Activated naive CD4-positive, alpha-beta T cell treated with anti-CD3 and anti-CD28 coated beads, Interleukin-2, amount 50 U/mL, for 16 hours (primary cell): Measurements from ENCODE around the gene MBNL2.

Experiments
- DNase-seq: peaks from one replicate; pipeline ENCODE4 v3.0.0-alpha.2; 2020

Gene MBNL2

DNA sequence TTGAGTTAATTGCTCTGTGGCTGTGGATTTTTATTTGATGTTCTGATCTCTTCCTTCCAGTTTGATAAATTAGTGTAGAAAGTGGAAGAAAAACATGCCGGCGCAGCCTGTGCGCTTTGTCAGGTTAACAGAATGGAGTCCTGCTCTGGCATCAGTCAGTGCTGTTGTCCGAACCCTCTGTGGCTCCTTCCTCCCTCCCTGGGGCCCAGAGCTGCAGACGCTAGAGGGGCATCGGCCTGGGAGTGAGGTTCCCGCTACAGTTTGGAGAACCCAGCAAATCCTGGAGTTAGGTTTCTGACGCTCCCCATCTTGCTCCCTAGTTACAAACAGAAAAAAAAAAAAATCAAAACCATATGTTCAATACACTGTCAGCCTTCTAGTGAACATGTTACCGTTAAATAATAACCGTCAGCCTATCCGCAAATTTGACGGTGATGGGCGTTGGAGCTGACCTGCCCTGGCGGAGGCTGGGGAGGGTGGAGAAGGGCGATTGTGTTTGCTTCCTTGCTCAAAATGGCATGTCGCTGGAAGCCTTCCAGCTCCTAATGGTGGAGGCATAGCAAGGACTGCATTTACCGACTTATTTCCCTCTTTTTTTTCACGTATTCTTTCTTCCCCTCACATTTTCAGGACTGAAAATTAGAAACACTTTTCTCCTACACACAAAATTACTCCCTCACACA is 13.6 kb downstream of the MBNL2 start:
- no peak for DNase-seq

DNA sequence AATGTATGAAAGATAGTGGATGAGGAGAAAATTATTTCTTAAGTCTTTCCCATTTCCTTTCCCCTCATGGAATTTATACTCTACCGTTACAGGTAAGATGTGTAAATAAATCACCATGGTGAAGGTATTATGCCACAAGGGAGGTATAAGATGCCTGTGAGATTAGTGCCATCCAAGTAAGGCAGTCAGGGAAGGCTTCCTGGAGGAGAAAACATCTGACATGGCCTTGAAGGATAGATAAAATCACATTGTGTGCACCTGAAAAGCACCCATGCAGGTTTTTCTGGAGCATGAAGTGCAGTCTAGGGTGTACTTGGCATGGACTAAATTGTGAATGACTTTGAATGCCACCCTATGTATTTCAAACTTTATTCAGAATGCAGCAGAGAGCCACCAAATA is 15.3 kb downstream of the MBNL2 start:
- no peak for DNase-seq

DNA sequence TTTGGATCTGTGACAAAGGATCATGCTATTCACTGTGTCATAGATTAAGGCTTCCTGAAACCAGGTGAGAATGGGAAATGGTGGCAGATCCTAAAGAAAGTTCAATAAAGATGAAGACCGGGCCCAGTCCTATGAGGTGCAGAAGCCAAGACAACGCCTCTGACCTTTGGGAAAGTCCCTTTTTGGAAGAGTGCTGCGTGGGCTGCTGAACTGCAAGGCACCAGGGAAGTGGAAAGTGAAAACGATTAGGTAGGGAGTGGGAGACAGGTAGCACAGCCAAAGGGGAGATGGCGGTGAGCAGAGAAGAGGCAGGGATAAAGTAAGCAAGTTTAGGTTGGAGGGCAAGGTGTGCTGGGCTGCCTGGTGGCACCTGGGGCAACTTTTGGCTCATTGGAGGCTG is 16.3 kb downstream of the MBNL2 start:
- DNase-seq = no peak

DNA sequence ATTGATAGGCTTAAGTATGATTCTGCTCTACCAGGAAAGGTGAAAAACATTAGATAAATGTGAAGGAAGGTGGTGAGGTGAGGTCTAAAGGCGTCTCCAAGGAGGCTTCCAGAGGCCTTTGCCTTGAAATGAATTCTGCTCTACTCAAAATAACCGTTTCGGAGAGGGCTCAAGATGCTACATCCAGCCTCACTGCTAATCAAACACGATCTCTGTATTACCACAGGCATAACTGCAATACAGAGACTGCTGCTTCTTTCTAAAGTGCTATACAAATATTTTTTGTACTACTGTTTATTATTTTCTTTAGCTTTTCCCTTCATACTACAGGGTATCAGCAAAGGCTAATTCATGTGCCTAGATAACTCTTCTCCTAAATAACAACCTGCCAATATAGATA is 16.8 kb downstream of the MBNL2 start:
- DNase-seq = no peak

DNA sequence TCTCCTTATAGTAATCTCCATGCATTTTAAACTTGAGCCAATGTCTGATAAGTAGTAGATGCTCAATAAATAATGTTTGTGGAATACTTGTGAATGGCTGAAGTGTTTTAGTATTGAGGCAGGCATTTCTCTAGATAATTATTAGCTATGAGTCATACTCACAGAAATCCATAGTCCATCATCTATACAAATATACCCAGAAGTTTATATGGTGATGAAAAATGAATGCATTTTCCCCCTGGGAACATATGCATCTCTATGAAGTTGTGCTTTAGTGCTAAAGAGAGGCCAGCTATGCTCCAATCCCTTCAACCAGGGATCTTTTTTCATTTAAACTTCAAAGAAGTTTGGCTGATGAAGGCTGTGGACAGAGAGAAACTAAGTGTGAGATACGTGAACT is 17.2 kb downstream of the MBNL2 start:
- DNase-seq = no peak

DNA sequence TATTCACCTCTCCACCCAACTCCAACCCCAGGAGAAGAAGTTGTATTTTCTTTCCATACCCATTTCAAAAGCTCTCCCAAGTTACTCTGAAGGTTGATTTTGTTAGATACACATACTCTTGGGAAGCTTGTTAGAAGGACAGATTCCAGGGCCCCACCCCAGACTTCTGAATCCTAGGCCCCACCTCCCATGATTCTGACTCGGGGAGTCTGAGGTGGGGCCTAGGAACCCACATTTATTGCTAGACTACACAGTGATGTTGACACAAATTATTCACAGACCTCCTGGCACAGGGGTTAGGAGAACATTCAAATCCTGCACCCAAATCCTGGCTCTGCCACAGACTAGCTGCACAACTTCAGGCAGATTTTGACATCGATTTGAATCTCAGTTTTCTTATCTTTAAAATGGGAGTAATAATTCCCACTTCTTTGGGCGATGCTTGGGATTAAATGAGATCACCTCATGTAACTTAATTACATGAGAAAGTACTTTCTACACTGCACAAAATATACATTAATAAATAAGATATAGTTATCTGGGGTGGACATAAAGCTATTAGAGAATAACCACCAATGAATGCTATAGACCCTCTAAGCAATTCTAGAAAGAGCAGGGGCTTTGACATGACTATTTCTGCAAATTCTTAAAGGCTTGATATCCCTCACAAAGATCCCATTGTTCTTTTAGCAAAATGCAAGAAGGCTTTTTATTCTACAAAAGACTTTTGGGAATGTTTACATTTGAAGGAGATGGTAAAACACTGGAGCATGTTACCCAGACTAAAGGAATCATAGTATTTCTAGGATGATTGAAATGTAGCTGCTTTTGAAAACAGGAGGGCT is 18.0 kb downstream of the MBNL2 start:
- DNase-seq = no peak

DNA sequence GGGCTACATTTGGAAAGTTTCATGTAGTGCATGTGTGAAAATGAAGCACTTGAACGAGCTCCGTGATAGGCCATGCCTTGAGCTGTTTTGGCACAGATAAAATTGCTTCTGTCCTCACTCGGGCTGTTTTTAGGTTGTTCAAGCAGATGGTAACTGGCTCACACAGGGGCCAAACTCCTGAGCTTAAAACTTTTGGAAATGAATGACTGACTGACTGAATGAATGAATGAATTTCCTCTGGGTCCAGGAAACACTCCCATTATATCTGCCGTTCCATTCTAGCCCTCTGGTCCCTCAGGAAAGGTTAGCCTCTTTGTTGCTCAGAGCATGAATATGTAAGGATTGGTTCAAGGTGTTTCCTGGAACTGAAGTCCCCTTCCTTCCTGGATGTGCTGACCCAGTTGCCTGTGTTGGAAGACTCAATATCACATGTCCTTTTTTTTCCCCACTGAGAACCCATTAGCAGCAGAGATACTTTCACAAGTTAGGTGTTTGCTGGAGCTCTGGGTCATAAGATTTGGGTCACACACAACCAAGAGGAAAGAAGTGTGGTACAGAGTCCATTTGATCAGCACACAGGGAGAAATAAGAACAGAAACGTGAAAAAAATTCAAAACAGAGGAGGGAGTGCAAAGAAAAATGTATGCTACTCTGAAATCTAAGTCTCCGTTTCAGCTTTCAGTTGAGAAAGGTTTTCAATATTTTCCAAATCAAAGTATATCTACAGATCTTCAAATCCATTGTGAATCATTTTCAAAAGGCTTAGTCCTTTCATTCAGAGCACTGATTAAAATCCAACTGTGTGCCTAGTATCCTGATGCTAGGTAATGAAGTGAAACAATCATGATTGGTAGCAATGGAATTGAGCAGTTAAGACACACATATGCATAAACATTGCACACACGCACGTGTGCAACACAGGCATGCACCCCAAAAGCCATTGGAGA is 18.9 kb downstream of the MBNL2 start:
- DNase-seq = no peak

DNA sequence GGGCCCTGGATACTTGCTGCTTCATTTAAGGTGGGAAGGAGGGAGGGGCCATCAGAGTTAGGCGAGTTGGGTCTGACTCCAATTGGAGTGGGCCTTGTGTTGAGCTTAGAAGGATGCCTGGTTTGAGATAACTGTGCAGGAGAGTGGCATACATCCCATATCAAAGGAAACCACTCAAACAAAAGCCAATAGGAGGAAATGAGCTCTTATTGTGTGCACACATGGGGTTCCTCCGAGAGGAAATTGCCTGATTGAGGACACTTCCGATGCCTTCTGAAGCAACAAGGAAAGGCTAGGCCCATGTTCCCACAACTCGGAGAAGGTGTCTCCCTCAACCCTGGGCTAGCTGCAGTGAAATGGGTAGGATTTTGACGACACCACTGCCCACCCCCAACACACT is 19.6 kb downstream of the MBNL2 start:
- no peak for DNase-seq

DNA sequence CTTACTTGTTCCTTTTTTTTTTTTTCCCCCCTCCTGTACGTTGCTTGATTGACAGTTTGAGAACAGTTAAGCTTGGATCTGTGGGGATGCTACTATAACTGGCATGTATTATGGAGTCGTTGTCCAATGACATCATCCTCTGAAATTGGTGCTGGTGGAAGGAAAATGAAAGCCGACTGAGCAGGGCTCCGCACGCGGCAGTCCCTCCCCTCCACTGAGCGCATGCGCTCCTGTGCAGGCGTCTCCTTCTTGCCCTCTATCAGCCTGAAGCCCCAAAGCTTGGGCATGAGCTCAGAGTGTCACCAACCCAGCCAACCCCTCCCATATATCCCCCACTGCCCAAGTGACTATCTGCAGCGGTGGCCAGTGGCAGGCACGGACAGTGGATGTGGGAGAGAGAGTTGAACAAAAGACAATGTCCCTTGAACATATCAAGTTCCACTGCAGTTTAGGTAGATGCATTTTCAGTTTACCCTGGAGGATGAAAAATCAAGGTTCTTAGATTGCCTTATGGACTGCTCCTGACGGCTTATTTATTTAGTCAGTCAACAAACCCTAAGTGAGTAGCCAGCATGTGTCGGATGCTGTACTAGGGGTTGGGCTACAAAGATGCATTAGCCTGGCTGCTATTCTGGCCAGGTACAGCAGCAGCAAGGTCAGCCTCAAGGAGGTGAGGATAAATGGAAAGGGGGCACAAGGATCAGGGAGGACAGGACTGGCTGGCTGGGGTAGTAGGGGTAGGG is 20.8 kb downstream of the MBNL2 start:
- no peak for DNase-seq

DNA sequence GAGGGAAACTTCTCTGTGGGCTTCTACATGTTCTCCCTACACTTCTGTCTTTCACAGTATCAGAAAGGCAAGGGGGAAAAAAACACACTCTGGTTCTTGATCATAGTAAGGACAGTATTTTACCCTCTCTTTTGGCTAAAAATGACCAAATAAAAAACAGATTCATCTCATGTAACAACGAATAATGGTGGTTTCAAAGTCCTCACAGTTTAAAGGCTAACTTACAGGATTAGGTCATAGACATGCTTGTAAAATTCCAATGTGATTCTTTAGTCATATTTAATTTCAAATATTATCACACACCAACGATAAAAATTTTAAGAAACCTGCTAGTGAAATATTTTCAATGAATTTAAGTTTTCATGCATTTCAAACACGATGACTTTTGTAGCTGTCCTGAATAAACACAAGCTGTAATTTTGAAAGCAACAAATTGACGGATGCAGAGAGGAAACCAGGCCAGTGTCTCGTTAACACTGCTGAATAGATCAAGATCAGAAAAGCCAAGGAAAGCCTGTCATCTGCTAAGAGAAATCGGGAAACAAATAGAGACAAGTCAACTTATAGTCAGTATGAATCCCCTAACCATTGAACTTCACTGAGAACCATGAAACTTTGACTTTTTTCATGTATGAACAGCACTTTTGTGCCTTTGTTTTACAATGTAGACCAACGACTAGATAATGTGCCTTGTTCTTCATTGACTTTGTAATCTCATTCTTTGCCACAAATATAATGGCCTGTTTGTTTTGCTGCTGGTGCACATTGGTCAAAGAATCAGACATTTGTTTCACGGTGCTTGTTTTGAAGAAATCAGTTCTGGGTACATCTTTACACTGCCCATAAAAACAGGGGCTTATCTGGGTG is 22.0 kb downstream of the MBNL2 start:
- DNase-seq = no peak

DNA sequence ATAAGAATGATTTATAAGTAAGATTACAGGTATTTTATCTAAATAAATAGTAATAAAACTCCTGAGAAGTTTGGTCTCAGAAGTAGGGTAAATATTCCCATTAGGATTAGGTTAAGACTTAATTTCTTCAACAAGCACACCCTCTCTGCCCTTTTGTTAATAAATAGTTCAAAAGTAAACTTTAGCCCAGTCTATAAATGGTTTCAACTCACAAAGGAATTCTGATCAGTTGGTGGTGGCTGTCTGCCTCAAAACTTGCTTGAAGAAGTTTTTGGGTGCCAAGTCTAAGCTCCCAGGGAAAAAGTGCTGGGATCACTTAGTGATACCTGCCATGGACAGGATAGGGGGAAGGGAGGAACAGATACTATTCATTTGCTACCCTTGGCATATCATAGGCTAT is 22.9 kb downstream of the MBNL2 start:
- DNase-seq = no peak

DNA sequence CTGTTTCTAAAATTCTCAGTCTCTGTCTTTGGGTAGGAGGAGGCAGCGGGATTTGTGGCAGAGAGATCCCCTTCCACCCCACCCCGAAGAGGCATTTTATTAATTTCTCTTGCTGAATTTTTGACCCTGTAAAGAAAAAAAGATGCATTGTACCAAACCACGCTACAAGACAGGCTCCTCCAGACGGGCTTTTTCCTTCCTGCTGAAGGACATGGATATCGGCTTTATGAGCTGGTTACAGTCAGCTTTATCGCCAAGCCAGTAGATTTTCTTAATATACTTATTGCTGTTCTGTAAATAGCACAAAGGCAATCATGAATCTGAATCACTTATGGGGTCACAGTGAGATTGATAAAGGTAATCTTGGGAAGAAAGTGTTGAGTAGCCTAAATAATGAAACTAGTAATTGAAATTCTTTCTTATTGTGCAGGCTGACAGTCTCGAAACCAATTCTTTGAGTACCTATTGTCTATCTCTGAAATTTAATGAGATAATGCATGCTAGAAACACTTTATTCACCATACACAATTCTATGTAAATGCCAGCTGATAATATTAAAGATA is 24.5 kb downstream of the MBNL2 start:
- no peak for DNase-seq

DNA sequence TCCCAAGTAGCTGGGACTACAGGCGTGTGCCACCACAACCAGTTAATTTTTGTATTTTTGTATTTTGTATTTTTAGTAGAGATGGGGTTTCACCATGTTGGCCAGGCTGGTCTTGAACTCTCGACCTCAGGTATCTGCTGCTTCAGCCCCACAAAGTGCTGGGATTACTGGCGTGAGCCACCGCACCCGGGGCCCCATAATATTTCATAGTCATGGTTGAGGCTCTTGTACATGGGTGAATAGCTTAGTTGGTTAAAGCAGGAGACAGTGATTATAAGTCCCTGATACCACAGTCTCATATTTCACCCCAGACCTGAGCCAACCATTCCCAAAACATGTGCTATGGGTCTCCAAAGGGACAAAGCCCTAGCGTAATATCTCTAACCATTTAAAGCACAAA is 26.1 kb downstream of the MBNL2 start:
- DNase-seq = no peak

DNA sequence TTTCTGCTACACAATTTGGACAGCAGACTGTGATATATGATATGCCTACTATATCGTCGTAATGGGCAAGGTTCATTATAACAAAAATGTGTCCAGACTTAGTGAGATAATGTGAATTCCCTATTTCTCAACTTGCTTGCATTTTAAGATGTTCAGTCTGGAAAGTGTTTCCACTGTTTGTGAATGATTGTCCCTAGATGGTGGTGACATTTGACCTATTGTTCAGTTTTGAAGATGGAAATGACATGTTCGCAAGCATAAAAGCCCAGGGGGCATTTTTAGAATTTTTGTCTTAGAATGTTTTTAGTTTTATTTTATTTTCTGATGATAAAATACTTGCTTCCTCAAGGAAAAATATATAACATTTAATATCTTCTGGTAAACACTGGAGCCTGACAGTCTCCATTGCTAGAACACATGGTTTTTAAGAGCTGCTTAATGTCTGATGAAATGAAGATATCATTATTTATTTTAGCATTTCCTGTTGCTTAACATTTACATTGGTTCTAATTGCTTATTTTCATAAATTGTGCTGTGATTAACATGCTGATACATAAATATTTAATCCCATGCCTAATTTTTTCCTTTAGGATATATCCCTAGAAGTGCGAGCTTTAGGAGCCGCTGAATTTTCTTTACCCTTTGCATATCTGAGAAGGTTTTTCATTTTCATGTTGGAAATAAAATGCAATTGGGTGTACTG is 27.1 kb downstream of the MBNL2 start:
- no peak for DNase-seq

DNA sequence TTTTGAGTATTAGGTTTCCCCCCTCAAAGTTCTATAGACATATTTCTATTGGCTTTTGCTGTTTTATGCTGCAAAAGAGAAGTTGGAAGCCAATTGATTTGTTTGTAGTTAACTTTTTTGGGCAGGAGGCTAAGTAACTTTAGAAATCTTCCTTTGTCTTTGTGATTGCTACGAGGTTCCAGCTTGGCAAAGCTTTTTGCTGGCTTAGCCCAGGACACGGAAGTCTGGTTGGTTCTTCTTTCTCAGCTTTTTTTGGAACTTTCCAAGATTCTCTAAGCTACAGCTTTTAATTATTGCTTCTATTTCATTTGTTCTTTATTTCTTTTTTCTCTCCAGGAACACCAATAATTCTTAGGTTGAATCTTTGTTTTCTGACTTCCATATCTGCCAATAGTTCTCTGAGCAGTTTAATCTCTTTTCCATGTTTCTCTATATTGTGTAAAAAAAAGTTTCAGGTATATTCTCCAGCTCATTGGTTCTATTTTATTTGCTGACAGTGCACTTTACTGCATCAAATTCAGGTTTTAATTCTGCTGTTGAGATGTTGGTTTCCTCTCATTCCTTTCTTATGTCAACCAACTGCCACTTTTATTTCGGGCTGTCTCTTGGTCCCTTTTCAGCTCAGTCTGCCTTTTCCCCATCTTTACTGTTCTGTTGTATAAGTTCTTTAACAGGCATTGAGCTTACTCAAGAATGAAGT is 27.8 kb downstream of the MBNL2 start:
- no peak for DNase-seq

DNA sequence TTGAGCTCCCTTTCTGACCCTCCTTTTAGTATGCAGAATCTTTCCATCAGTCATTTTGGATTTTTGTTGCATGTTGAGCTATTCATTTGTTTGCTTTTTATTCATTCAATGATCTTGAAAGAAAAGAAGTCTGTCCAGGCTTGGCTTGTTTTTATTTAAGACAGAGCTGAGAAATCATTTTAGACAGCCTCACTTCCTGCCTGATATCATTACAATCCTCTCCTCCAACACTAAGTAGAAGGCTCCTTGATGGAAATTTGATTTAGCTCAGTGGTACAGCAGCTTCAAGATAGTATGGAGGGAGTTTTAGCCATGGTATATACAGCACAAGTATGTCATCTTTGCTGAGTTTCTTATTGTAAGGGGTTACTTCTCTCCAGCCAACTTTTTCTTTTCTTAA is 28.4 kb downstream of the MBNL2 start:
- no peak for DNase-seq

DNA sequence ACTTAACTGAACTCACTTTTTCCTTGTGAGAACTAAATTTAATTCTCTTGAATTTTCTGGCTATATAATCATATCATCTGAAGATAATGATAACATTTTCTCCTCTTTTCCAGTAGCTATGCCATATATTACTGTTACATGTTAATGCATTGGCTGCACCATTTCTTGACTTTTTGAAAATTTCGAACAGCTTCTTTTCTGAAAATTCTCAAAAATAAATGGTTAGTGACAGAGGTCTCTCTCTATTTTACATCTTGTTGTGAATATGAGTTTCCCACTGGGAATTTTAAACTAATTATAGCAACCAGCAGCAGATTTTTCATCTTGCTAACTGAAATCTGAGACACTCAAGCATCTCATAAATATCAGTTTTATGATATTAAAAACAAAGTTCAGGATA is 30.6 kb downstream of the MBNL2 start:
- no peak for DNase-seq

DNA sequence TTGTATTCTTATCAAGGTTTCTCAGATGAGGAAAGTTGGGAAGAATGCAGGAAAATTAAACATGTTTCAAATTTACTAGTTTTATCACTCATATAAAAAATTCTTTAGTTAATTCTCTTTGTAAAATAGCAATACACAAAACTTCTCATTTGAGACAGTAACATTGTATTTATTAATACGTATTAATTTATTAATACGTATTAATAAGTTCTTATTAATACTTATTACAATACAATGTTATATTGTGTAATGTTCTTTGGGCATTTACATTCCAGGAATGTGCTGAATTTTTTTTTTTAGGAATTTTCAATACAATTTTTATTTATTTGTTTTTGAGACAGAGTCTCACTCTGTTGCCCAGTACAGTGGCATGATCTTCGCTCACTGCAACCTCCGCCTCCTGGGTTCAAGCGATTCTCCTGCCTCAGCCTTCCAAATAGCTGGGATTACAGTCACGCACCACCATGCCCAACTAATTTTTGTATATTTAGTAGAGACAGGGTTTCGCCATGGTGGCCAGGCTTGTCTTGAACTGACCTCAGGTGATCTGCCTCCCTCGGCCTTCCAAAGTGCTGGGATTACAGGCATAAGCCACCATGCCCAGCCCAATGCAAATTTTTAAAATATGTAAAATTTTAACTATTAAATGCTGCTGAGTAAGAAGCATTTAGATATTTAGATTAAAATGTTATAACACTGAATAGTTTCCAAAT is 31.6 kb downstream of the MBNL2 start:
- DNase-seq = no peak

DNA sequence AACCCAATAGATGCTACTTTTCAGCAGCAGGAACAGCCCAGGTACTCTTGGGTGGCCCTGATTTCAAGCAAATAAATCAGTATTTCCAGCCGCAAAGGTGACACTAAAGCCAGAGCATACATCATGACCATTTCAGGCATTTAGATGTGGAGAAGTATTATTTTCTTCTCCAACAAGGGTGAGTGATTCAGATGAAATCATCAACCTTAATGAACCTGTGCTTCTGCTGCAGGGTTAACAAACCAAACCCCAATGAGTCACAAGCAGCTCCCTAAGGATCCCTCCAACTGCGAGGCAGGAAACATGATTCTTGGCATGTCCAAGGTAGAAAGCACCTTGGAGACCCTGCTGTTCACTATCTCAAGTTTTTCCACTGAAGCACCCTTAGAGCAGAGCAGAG is 32.7 kb downstream of the MBNL2 start:
- DNase-seq = no peak
